Cardiac fibroblast (primary cell): ENCODE results near the gene NHP2.

ENCODE experiments used
- DNase-seq, 2 donors: peaks; one replicate each; pipeline versions ENCODE4 v3.0.0 to v3.0.0-alpha.2; 2010; ENCODE audit warnings: low read depth in 2 of 2
- H3K4me3 ChIP-seq, 2 donors: replicated peaks in 1 of 2; 1 replicate in 1 of 2; 2 replicates in 1 of 2; pipeline ENCODE4 v1.5.1; 2011; ENCODE audit warnings: low read depth in 2 of 2, low read length in 2 of 2, mild to moderate bottlenecking in 2 of 2, moderate library complexity in 1 of 2
- TF ChIP-seq, protein P1 (sequence below): IDR thresholded peaks from one replicate; pipeline ENCODE4 v1.5.1; 2011; ENCODE audit warnings: low read depth, mild to moderate bottlenecking, low read length, inconsistent platforms

The NHP2 gene

DNA sequence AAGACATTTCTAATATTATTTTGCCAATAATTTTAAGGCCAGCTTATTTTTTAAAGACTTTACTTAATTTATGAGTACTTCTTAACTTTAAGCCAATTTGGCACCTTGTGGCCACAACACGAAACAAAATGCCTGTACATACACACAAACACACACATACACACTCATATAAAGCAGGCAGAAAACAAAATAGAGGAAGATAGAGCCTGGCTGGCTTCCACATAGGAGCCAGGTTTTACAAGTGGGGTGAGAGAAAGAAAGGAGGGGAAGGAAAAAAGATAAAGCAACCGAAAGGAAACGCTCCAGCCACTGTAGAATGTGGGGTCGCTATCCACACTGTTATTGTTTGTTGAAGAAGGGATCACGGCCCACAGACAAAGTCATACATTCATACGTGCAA lies 23.1 kb upstream of the NHP2 start:
- DNase-seq: no peak
- no peak overlapping the region for H3K4me3 ChIP-seq
- TF ChIP-seq, protein P1, sequence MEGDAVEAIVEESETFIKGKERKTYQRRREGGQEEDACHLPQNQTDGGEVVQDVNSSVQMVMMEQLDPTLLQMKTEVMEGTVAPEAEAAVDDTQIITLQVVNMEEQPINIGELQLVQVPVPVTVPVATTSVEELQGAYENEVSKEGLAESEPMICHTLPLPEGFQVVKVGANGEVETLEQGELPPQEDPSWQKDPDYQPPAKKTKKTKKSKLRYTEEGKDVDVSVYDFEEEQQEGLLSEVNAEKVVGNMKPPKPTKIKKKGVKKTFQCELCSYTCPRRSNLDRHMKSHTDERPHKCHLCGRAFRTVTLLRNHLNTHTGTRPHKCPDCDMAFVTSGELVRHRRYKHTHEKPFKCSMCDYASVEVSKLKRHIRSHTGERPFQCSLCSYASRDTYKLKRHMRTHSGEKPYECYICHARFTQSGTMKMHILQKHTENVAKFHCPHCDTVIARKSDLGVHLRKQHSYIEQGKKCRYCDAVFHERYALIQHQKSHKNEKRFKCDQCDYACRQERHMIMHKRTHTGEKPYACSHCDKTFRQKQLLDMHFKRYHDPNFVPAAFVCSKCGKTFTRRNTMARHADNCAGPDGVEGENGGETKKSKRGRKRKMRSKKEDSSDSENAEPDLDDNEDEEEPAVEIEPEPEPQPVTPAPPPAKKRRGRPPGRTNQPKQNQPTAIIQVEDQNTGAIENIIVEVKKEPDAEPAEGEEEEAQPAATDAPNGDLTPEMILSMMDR: no peak

DNA sequence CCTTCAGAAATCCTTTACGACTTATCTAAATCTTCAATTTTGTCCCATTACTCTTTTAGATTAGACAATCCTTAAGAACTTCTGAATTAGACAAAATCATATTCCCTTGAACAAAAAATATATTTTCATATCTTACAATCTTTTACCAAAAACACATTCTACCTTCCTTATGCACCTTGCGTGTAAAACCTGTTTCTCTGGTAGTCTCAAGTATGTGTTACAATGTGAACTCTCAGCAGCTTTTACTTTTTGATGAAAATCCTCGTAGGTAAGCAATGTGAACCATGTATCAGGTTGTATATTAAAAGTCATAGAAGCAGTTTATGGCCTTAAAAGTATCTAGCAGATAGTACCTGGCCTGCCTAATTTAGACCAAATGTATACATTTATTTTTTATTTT lies 20.8 kb upstream of the NHP2 start:
- DNase-seq: no peak
- TF ChIP-seq, protein P1: no peak
- no peak overlapping the region for H3K4me3 ChIP-seq

DNA sequence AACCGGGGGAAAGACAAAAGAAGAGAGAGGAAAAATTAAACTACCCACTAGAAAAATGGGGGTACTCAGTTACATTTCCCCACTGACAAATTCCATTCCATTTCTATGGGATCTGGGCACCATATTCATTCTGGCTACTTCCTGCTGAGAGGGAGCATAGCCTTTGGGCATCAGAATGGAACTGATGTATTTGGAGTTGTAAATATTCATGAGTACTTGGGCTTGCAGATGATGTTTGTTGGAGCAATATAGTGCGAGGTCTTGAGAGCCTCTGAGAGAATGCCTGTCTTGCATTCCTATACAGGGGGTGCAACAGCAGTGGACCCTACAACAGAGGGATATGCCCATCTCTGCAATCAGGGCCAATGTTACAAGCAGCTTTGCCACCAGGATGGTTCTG lies 16.8 kb upstream of the NHP2 start:
- TF ChIP-seq, protein P1: no peak
- no peak for DNase-seq
- H3K4me3 ChIP-seq: no peak overlapping the region

DNA sequence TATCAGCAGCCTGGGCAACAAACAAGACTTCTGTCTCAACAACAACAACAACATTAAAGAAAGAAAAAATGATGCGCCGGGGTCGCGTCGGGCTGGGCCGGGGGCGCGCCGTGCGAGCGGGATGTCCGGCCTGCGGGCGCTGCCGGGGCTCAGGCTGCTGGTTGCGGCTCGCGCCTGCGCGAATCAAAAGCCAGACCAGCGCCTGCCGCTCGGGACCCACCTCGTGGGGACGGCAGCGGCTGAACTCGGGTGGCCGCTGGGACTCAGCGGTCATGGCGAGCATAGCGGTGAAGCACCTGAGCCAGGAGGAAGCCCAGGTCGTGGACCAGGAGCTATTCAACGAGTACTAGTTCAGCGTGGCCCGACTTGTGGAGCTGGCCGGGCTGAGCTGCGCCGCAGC lies 11.9 kb upstream of the NHP2 start:
- no peak overlapping the region for H3K4me3 ChIP-seq
- TF ChIP-seq, protein P1: no peak
- DNase-seq: no peak

DNA sequence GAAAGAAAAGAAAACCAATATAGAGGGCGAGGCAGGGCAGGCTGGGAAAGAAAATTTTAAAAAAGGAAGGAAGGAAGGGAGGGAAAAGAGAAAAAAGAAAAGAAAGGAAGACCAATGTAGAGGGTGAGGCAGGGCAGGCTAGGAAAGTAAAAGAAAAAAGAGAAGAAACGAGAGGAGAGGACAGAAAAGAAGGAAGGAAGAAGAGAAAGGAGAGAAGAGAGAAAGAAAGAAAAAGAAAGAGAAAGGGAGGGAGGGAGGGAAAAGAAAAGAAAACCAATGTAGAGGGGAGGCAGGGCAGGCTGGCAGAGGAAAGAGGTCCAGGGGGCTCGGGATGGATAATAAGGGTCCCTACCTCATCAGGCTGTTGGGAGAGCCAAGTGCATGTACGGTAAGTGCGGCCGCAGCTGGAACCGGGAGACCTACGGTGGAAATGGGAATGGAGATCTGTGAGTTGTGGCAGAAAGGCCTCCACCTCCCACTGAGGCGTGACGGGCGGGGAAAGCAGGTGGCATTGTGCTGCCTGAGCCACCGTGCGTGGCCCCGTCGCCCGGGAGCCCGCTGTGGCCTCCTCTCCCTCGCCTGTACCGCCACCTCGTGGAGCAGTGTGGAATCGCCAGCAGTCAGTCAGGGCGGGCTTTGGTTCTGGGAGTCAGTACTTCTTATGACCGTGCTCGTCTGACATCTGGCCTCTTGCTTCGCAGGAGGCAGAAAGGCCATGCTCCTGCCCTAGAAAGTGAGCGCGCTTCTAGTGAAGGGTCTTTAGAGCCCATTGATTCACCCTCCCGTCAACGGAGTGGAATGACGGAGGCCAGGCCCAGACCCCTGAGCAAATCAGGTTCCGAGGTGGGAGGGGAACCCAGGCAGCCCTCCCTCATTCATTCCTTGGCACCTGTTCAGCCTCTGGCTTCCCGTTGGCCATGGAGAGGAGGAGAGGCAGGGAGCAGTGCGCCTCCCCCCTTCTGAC lies 10.4 kb upstream of the NHP2 start:
- no peak overlapping the region for H3K4me3 ChIP-seq
- TF ChIP-seq, protein P1: peak; percentile 98
- DNase-seq: peak; percentile 72 to 75

DNA sequence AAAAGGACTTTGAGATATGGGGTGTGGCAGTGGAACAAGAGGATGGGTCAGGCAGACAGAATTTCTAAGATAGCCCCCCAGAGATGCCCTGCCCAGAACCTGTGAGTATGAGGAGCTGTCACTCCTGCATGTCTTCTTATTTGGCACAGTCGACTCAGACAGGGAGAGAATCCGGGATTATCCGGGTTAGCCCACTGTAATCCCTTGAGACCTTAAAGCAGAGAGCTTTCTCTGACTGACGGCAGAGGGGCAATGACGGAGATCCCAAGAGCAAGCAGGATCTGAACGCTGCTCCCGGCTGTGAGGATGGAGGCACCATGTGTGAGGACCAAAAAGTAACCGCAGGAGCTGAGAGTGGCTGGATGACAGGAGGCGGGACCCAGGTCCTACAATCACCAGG lies 8.8 kb upstream of the NHP2 start:
- DNase-seq: no peak
- H3K4me3 ChIP-seq: no peak overlapping the region
- TF ChIP-seq, protein P1: no peak
